ENCODE results near the gene PAGR1. TPM values are rescaled to one million over a fixed set of nuclear protein-coding genes. Genes with fewer than 3 reads are reported as not detected.

Gene PAGR1
- total and polyA plus RNA-seq, 2 donors (not counting 1 experiment from before 2014, with no cell fraction given) = 17.8 to 28.4 TPM

GRCh38 chr16:29790949-29791844 lies 24.8 kb upstream of the PAGR1 start:
- no peak for DNase-seq
- intact Hi-C loops (cut with micrococcal nuclease) = loop anchor here (1.0 to 5.0 kb wide), 7 partner anchors 14 to 206 kb away; partner anchors contain the start of genes CDIPT, INO80E, PAGR1 and TAOK2

More at GRCh38 chr16:29790949-29791844, 24.8 kb upstream of the PAGR1 start:
- peaks cover 30% of the 10 kb centered on the region for H3K4me1 Mint-ChIP-seq
- peaks cover 49% of the 10 kb centered on the region for H3K79me2 ChIP-seq (ENCODE audit: control insufficient read depth, insufficient read depth, low read length)
- no peaks in the 10 kb centered on the region for H3K9me3 ChIP-seq (ENCODE audit: control extremely low read depth in 1 of 3, control insufficient read depth in 2 of 3, insufficient read depth in 1 of 3, low read length in 2 of 3)
- TF ChIP-seq EZH2 (IDR thresholded peaks at IDR 0.05; ENCODE audit: borderline replicate concordance, insufficient read depth, low read depth, low read length, poor library complexity, severe bottlenecking) (no peak), CTCF (IDR thresholded peaks at IDR 0.05) (no peak)
- H3K9ac ChIP-seq (ENCODE audit: low read length) = peak overlapping the region; percentile 87
- peak overlapping the region; percentile 89 for H2AFZ ChIP-seq (ENCODE audit: insufficient read depth, low read depth, low read length, poor library complexity, severe bottlenecking)
- under 1% methylated on average over 25 of the region's 31 CpGs for WGBS (ENCODE audit: insufficient coverage)
- H3K4me2 ChIP-seq (replicated peaks; ENCODE audit: low read depth, low read length, poor library complexity, severe bottlenecking) = peak overlapping the region; percentile 98
- H3K4me3 ChIP-seq (ENCODE audit: control extremely low read depth in 1 of 5, extremely low read depth in 1 of 5, insufficient read depth in 1 of 5, low read depth in 2 of 5, low read length in 4 of 5) = peak overlapping the region; percentile 65 to 93 (median 78)
- no peaks in the 10 kb centered on the region for H4K20me1 ChIP-seq (ENCODE audit: control insufficient read depth, insufficient read depth, low read length, poor library complexity, severe bottlenecking)
- H3K4me1 ChIP-seq (ENCODE audit: control insufficient read depth in 2 of 2, insufficient read depth in 2 of 2, low read length in 2 of 2) = peaks cover 17 to 29% of the 10 kb centered on the region in 2 donors
- H3K27me3 Mint-ChIP-seq = no peaks in the 10 kb centered on the region
- no peaks in the 10 kb centered on the region for H3K36me3 ChIP-seq (replicated peaks in 1 of 2; ENCODE audit: control extremely low read depth in 1 of 2, control insufficient read depth in 1 of 2, extremely low read depth in 1 of 2, insufficient read depth in 2 of 2, low read length in 1 of 2)
- H3K27ac ChIP-seq (ENCODE audit: low read length in 2 of 2) = peak overlapping the region; percentile 51 to 77
- CTCF ChIA-PET = interaction anchor here (1.0 to 3.8 kb wide), 17 partner anchors 9 to 91 kb away, joined by 3 to 25 read pairs (median 7); partner anchors contain the start of genes MAZ, MVP and PAGR1
- H3K9me3 Mint-ChIP-seq (ENCODE audit: insufficient read depth) = no peaks in the 10 kb centered on the region
- no peaks in the 10 kb centered on the region for H3K27me3 ChIP-seq (replicated peaks in 1 of 4; ENCODE audit: control extremely low read depth in 1 of 4, control insufficient read depth in 3 of 4, insufficient read depth in 4 of 4, low read length in 3 of 4)
- peak overlapping the region; percentile 99 for H3K4me3 Mint-ChIP-seq
- peak overlapping the region; percentile 99 for H3K27ac Mint-ChIP-seq
- ATAC-seq (ENCODE audit: low read depth) = no peak
- POLR2A ChIA-PET = interaction anchor here (0.5 to 2.5 kb wide), 12 partner anchors 12 to 1344 kb away, joined by 3 to 24 read pairs (median 6); partner anchors contain the start of genes C16orf54, MAZ, PAGR1 and PRRT2
